Rectal smooth muscle tissue (tissue), 1 donor: ENCODE results near the gene PI16.

ENCODE experiments used
- H3K27ac ChIP-seq: one replicate; pipeline ENCODE4 v1.7.0; 2013; ENCODE audit warnings: low read depth, low read length, inconsistent platforms
- H3K27me3 ChIP-seq: one replicate; pipeline ENCODE4 v1.7.0; 2013; ENCODE audit warnings: low read length; ENCODE audit not compliant: control insufficient read depth, insufficient read depth
- H3K36me3 ChIP-seq: one replicate; pipeline ENCODE4 v1.7.0; 2013; ENCODE audit warnings: low read length; ENCODE audit not compliant: control insufficient read depth, insufficient read depth
- H3K4me1 ChIP-seq: one replicate; pipeline ENCODE4 v1.7.0; 2013; ENCODE audit warnings: low read length; ENCODE audit not compliant: control insufficient read depth, insufficient read depth
- H3K4me3 ChIP-seq: one replicate; pipeline ENCODE4 v1.7.0; 2013; ENCODE audit warnings: low read length
- H3K9ac ChIP-seq: one replicate; pipeline ENCODE4 v1.7.0; 2013; ENCODE audit warnings: low read length

The PI16 gene

DNA sequence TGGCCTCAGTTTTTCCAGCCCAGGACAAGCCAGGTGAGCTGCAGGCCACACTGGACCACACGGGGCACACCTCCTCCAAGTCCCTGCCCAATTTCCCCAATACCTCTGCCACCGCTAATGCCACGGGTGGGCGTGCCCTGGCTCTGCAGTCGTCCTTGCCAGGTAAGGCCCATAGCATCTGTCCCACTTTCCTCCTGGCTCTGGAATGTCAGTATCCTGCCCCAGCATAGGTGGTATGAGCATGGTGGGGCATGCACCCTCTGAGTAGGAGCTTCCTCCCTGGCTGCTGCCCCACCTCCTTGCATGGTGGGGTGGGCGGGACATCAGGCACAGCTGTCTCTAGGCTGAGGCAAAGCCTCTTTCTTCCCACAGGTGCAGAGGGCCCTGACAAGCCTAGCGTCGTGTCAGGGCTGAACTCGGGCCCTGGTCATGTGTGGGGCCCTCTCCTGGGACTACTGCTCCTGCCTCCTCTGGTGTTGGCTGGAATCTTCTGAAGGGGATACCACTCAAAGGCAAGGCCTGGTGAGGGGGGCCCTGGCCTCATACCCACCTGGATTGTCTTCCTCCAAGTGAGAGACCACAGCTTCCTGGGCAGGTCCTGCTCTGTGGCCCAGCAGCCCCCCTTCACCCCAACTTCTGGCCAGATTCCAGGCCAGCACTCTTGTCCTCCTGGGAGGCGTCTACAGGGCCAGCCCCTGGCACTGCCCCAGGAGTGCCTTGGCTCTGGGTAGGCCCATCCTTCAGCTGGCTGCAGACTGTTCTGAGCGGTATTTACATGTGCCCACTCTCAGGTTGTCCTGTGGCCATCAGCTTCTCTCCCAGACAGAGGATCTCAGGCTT is 9.1 kb downstream of the PI16 start:
- Histone ChIP-seq H3K27ac (no peak overlapping the region), H3K4me1 (no peaks in the 10 kb centered on the region), H3K9ac (no peak overlapping the region), H3K36me3 (peaks cover 12% of the 10 kb centered on the region), H3K4me3 (no peak overlapping the region), H3K27me3 (no peaks in the 10 kb centered on the region)

- no peak overlapping the region for H3K4me3 ChIP-seq
- peaks cover 19% of the 10 kb centered on the region for H3K36me3 ChIP-seq
- no peak overlapping the region for H3K9ac ChIP-seq
- no peaks in the 10 kb centered on the region for H3K4me1 ChIP-seq
- no peaks in the 10 kb centered on the region for H3K27me3 ChIP-seq
- no peak overlapping the region for H3K27ac ChIP-seq
Observed at GRCh38 chr6:36964349-36964748, 9.8 kb downstream of the PI16 start.

DNA sequence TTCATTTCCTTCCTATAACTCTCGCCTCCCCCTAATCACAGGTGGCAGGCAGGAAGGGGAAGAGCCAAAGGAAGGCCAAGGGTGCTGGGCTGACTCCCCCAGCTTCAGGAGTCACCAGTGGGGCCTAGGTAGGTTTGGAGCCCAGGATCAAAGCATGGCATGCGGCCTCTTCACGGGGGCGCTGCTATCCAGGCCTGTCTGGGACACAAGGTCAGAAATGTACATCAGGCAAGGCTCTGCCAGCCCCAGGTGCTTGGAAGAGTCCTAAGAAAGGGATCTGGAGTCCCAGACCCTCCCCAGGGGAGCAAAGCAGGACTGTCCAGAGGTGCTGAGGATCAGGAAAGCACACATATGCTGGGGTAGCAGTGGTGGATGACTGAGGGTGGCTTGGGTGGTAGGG is 10.4 kb downstream of the PI16 start:
- no peak overlapping the region for H3K9ac ChIP-seq
- H3K36me3 ChIP-seq = peaks cover 25% of the 10 kb centered on the region
- no peak overlapping the region for H3K27ac ChIP-seq
- no peak overlapping the region for H3K4me3 ChIP-seq
- no peaks in the 10 kb centered on the region for H3K4me1 ChIP-seq
- no peaks in the 10 kb centered on the region for H3K27me3 ChIP-seq

DNA sequence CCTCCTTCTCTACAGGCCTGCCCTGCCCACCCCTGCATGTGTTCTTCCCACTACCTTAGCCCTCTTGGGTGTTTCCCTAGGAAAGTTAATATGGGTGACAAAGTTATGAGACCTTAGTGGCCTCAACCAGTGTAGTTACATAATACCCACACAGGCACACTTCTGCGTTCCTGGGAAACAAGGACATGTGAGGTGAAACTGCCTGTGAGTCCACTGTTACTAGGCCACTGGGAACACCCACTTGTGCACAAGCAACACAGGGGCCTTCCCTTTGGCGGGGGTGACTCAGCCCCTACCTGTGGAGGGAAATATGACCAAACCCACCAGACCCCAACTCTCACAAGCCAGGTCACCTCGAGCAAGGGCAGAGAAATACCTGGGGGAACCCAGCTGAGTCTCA is 12.8 kb downstream of the PI16 start:
- no peak overlapping the region for H3K4me3 ChIP-seq
- no peaks in the 10 kb centered on the region for H3K4me1 ChIP-seq
- no peak overlapping the region for H3K27ac ChIP-seq
- peaks cover 48% of the 10 kb centered on the region for H3K36me3 ChIP-seq
- no peak overlapping the region for H3K9ac ChIP-seq
- H3K27me3 ChIP-seq = no peaks in the 10 kb centered on the region

DNA sequence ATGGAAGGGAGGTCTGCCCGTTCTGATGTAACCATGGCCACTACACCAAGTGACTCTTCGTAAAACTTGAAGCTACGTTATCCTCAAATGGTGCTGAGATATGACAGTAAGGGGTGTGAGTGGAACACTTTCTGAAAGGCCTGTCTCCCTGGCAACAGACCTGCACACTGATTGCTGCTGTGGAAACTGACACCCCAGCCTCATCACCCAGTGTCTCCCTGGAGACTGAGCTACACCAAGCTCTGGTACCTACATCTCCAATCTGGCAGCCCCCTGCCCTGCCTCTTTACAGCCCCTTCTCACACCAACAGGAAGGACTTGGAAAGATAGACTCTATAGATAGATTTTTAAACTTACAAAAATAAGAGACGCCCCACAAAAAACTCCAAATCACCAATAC is 13.2 kb downstream of the PI16 start:
- no peak overlapping the region for H3K9ac ChIP-seq
- H3K27me3 ChIP-seq = no peaks in the 10 kb centered on the region
- peaks cover 52% of the 10 kb centered on the region for H3K36me3 ChIP-seq
- no peaks in the 10 kb centered on the region for H3K4me1 ChIP-seq
- no peak overlapping the region for H3K27ac ChIP-seq
- H3K4me3 ChIP-seq = no peak overlapping the region

- H3K27me3 ChIP-seq = no peaks in the 10 kb centered on the region
- H3K27ac ChIP-seq = no peak overlapping the region
- H3K4me1 ChIP-seq = no peaks in the 10 kb centered on the region
- no peak overlapping the region for H3K4me3 ChIP-seq
- H3K9ac ChIP-seq = no peak overlapping the region
- peaks cover 55% of the 10 kb centered on the region for H3K36me3 ChIP-seq
Observed at GRCh38 chr6:36968266-36968977, 13.9 kb downstream of the PI16 start.

DNA sequence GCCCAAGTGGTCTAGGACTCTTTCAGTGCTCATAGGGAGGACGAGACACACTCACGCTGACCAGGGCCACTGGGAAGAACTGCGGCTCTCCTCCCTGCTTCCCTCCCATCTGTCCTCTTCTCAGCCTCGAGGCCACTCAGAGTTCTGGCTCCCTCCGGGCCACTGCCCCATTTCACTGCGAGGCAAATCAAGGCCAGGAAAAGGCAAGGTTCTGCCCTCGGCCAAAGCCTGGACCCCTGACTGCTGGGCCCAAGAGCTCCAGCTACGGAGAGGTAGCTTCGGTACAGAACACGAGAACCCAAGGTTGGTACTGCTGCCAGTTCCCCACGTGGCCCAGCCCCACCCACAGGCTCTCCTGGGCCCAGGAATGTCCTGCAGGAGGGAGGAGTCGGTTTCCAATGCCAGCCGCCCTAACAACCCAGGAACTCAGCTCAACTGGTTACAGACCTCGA is 14.7 kb downstream of the PI16 start:
- H3K27me3 ChIP-seq = no peaks in the 10 kb centered on the region
- no peak overlapping the region for H3K4me3 ChIP-seq
- no peak overlapping the region for H3K9ac ChIP-seq
- H3K4me1 ChIP-seq = no peaks in the 10 kb centered on the region
- peaks cover 59% of the 10 kb centered on the region for H3K36me3 ChIP-seq
- no peak overlapping the region for H3K27ac ChIP-seq

GRCh38 chr6:36969988-36970891 is 15.7 kb downstream of the PI16 start:
- no peaks in the 10 kb centered on the region for H3K27me3 ChIP-seq
- no peak overlapping the region for H3K27ac ChIP-seq
- H3K4me1 ChIP-seq = no peaks in the 10 kb centered on the region
- H3K4me3 ChIP-seq = no peak overlapping the region
- H3K9ac ChIP-seq = no peak overlapping the region
- peaks cover 68% of the 10 kb centered on the region for H3K36me3 ChIP-seq

- H3K9ac ChIP-seq = no peak overlapping the region
- no peaks in the 10 kb centered on the region for H3K4me1 ChIP-seq
- no peak overlapping the region for H3K4me3 ChIP-seq
- H3K27ac ChIP-seq = no peak overlapping the region
- no peaks in the 10 kb centered on the region for H3K27me3 ChIP-seq
- H3K36me3 ChIP-seq = peaks cover 76% of the 10 kb centered on the region
Observed at GRCh38 chr6:36970892-36971842, 16.6 kb downstream of the PI16 start.

- Histone ChIP-seq H3K27ac (no peak overlapping the region), H3K27me3 (no peaks in the 10 kb centered on the region), H3K4me1 (no peaks in the 10 kb centered on the region), H3K4me3 (no peak overlapping the region), H3K9ac (no peak overlapping the region), H3K36me3 (peaks cover 84% of the 10 kb centered on the region)
Observed at GRCh38 chr6:36971921-36972673, 17.6 kb downstream of the PI16 start.

DNA sequence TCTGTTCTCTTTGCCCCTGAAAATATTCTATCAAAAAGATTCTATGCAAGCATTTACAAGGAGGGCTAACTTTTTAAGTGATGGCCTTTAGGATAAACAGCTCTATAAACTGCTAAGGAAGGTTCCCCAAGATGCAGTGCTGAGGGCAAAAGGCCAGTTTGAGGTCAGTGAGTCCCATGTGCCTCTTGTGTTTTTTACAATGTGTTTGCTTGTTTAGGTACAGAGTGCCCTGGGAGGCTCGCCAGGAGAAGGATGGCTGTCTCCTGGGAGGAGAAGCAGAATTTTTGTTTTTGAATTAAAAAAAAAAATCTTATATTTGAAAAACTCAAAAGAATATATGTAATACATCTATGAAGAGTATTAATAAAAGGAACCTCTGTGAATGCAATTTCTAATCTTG is 18.7 kb downstream of the PI16 start:
- Histone ChIP-seq H3K27me3 (no peaks in the 10 kb centered on the region), H3K4me1 (no peaks in the 10 kb centered on the region), H3K27ac (no peak overlapping the region), H3K9ac (no peak overlapping the region), H3K36me3 (peaks cover 87% of the 10 kb centered on the region), H3K4me3 (no peak overlapping the region)
